HPDE6-E6E7 (cell line): ENCODE measurements around the gene MRPL38.
A peak's percentile ranks its signal among the peaks of the same experiment; 100 is the strongest.

Experiments used
- DNase-seq: peaks from one replicate; pipeline ENCODE4 v3.0.0; 2011; ENCODE audit warnings: missing footprints; ENCODE audit errors: extremely low spot score

Gene MRPL38

DNA sequence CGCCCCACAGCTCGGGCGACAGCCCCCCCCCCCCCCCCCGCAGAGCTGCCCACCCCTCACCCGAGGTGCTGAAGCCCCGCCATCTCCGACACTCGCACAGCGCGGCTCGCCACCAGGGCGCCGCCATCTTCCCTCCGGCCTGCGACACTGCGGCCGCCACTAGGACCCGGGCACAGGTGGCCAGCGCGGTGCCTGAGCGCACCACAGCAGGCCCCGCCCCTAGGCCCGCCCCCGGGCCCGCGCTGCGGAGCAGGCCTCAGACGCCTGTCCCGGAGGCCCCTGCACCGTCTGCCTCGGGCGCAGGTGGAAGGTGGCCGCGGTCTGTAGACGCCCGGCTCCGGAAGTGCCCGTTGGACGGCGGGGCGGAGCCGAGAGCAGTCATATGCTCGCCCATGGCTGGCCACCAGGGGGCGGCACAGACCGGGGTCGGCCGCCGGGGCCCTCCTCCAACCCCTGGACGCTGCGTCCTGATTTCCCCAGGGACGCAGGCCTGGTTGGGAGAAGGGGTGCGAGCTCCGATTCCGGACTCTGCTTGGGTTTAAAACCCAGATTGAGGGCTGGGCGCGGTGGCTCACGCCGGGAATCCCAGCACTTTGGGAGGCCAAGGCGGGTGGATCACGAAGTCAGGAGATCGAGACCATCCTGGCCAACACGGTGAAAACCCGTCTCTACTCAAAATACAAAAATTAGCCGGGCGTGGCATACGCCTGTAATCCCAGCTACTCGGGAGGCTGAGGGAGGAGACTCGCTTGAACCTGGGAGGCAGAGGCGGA, at the start of gene MRPL38:
Gene MRPL38, minus strand, starts transcription at position 136 of the 773 bp plus-strand sequence. Its CDS starts 9 bp downstream, at position 127.
- peak; percentile 95 for DNase-seq

GRCh38 chr17:75950855-75951554, 46.3 kb upstream of the MRPL38 start:
- DNase-seq, result no peak

DNA sequence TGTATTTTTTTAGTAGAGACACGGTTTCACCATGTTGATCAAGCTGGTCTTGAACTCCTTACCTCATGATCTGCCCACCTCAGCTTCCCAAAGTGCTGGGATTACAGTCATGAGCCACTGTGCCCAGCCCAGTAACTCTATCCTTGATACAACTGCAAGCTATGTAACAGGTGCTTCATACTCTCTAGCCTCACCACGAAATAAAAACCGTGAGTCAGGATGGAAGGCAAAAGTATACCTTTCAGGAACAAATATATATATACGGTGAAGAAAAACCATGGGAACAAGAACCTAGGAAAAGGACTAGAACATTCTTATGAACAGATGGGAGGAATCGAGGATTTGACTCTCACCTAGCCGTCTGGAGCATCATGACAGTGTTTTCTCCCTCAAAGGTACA, 45.7 kb upstream of the MRPL38 start:
- DNase-seq, result no peak

DNA sequence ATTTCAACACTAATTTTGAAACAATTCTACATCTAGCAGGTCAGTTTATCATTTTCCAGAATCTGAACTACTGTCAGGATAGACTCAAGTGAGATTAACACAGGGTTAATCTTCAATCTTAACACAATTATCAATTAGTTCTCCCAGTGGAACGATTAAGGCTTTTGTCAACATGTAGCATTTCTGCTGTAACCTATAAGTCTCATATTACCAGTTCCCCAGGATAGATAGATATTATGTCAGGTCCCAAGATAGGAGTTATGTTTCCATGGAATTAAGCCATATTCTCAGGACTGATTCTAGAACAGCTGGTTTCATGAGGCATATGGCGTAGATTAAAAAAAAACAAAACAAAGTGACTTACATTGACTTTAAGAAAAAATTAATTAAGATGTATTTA, 40.5 kb upstream of the MRPL38 start:
- DNase-seq, result no peak

GRCh38 chr17:75943491-75943890, 38.8 kb upstream of the MRPL38 start:
- DNase-seq, result no peak

DNA sequence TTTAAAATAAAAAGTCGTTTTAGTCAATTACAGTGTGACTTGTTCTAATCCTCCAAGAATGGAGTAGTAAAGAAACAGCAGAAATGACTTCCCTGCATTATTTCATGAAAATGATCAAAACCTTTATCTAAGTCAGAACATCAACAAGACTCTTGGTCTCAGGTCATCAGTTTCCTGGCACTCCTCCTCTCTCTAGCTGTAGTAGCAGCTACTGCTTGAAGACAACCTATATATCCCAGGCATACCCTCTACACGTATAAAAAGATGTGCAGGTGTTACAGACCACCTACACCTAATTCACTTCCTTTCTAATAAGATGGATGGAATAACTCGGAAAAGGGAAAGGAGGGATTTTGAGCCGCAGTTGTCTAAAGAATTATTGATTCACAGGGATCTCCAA, 37.8 kb upstream of the MRPL38 start:
- DNase-seq, result no peak

DNA sequence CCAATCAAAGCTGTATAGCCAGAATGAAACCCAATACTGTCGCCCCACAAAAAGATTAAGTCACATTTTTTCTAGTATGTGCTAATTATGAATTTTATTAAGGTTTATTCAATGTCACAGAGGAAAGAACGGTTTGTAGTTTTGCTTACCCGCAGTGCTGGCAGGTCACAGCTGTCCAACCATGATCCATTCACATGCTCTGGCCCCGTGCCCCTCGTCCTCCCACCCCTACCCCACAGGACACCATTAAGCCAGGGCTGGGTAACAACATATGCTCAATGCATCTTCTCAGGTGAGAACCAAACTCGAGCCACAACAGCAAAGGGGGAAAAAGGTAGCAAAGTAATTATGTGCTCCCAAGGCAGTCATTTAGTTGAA, 36.7 kb upstream of the MRPL38 start:
- no peak for DNase-seq

DNA sequence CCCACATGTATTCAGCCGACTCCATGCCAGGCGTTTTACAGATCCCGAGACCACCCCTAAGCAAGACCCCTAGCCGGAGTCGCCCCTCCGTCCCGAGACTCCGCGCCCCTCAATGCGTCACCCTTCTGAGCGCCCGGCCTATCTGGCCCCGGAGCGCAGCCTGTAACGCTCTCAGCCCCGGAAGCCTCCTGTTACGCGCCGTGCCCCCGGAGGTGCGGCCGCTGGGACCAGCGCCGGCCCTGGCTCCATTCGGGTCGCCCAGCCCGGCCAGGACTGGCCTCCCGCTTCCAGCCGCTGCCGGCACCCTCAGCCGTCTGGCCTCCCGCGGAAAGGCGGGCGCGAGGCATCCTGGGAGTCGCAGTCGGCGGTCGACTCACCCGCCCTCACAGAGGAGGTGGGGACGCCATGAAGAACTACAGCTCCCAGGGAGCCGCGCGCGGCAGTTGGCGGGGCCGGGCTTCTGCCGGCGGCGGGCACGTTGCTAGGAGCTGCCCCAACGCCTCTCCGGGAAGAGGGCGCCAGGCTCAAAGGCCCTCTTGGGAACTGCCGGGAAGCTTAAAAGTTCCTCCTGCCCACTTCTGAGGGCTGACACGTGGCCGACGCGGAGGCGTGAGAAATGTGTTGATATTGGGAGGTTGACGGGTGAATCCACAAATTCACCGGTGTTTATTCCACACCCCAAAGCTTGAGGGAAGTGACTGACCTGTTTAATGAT, 36.2 kb upstream of the MRPL38 start, which contains the start of gene FBF1:
Gene FBF1, minus strand, starts transcription at position 316 of the 715 bp plus-strand sequence. CDS start 2,893 bp downstream, outside the sequence.
- DNase-seq, result peak; percentile 100

- DNase-seq, result no peak
Observed at GRCh38 chr17:75937652-75938051, 33.0 kb upstream of the MRPL38 start.

GRCh38 chr17:75933808-75934207, 29.1 kb upstream of the MRPL38 start:
- no peak for DNase-seq

- DNase-seq, result no peak
Observed at GRCh38 chr17:75932852-75933251, 28.2 kb upstream of the MRPL38 start.

DNA sequence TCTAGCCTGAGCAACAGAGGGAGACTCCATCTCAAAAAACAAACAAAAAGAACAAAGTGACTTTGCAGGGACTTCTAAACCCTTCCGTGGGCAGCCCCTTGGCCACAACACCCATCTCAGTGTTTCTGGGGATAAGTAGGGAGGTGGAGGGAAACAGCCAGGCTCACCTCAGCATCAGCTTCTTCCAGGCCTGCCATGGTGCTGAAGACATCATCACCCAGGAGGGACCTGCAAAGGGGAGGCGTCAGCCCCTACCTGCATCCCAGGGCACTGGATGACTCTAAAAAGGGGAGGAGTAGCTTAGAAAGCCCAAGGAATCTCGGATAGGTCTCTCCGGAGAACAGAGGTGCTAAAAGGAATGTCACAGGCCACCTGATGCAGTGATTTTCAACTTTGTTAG, 26.4 kb upstream of the MRPL38 start:
- DNase-seq, result no peak

DNA sequence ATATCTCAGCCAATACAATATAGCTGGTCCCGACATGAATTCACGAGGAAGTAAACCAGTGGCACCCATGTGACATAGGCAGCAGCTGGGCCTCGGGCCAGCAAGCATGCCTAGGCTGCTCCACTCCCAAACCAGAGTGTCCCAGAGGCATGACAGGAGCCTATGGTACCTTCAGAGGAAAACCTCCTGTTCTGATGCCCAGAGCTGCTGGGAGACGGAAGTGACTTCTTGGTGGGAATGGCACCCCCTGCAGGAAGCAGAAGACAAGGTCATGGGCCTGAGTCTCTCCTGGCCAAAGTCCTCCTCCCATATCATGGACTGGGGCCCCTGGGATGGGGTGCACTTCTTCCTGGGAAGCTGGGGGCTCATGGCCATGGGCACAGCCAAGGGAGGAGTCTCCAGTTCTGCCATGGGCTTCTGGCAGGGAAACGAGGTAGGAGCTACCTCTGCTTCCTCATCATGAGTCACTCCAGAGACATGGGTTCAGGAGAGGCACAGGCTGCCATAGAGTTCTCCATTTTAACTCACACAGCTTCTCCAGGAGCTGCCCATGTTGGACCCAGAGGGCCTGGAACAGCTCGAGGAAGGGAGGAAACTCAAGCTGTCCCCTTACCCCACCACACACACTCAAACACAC, 22.7 kb upstream of the MRPL38 start:
- peak; percentile 58 for DNase-seq

- DNase-seq, result no peak
Observed at GRCh38 chr17:75926456-75926855, 21.8 kb upstream of the MRPL38 start.

GRCh38 chr17:75925912-75926311, 21.2 kb upstream of the MRPL38 start:
- DNase-seq, result no peak

DNA sequence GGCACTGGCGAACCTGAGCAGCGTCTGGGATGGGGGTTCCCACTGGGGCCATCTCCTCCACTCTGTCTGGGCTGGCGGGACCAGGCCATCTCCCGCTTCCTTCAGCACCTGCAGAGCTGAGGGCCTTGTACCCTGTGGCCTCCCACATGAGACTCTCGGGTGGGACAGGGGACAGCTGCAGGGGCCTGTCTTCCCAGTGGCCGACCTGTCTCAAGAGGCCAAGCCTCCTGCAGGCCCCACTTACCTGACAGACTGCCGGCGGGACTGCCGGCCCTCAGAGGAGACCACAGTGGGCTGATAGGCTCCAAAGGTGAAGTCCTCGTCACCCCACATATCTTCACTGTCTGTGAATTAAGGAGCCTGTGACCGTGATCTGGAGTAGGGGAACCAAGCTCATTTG, 20.4 kb upstream of the MRPL38 start:
- no peak for DNase-seq

DNA sequence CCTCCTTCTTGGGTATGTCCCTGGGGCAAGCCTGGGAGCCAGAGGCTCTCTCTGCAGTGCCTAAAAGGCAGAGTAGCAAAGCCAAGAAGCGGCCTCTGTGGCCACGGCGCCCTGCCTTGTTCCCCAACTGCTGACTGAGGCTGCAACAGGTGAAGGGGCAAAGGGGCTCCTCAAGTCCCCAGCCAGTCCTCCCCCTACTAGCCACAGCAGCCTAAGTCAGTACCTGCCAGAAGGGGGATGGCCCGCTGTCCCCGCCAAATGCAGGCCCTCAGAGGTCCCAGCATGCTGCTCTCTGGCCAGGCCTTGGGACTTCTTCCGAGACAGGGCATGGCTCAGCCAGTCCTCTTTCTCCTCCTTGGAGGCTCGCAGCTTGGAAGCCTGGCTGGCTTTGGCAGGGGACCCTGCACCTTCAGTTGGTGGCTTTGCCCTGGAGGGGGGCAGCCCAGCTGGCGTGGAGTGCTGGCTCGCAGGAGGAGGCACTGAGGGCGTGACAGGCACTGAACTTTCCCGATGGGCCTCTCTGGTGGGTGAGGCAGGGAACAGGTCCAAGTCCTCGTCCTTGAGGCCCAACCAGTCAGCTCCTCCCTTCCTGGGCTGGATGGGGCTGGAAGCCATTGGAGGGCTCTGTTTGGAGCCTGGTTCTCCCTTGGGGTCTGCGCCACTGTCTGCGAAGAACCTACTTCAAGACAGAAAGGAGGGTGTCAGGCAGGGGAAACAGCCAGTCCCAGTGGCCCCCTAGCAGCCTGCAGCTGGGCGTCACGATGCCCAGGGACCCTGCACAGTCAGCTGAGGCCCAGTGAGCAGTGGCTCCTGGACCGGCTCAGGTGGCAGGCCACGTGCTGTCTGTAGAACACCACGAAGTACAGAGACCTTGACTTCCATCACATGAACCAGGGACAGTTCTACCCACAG, 18.5 kb upstream of the MRPL38 start:
- DNase-seq, result no peak

DNA sequence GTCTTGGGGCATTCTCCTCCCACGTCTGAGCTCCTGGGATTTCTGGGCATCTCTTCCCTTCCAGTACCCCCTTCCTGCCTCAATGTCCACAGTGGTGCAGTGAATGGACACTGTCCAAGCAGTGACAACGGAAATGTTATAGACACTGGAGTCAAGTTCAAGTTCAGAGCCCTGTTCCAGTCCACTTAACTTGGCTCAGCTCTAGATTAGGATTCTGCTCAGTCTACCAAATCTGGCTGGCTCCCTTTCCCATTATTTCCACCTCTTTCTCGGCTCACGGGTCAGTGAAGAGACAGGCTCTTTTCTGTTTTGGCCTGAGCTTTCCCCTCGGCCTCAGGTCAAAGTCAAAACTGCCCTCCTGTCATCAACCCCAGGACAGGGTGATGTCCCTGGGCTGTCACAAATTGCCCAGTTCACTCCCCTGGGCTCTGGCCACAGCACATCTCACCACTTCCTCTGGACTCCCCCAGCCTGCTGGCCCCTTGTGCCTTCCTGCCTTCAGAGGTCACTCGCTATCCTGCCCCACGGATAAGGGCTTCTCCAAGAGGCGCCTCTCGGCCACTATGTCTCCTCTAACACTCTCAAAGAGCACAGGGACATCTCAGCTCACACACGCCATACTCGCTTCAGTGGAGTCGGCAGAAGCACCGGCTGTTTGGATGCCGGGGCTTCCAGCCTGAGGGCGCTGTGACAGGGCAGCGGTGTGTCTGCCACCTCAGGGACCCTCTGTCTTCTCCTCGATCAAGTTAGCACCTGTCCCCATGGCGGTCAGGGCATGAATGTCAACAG, 17.7 kb upstream of the MRPL38 start:
- DNase-seq, result no peak

DNA sequence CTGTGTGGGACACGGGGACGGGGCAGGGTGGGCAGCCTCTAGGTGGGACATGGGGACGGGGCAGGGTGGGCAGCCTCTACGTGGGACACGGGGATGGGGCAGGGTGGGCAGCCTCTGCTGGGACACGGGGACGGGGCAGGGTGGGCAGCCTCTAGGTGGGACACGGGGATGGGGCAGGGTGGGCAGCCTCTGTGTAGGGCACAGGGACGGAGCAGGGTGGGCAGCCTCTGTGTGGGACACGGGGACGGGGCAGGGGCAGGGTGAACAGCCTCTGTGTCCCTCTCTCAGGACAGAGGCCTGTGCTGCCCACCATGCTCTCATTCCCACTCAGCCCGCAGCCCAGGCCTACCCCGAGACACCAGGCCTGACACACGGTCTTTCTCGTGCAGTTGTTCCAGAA, 16.9 kb upstream of the MRPL38 start:
- no peak for DNase-seq

GRCh38 chr17:75920045-75920560, 15.4 kb upstream of the MRPL38 start:
- DNase-seq, result no peak
